ENCODE measurements around the gene CRYGD. TPM values are rescaled to one million over a fixed set of nuclear protein-coding genes. Genes with fewer than 3 reads are reported as not detected.
A peak's percentile ranks its signal among the peaks of the same experiment; 100 is the strongest.

The CRYGD gene
- total and polyA plus RNA-seq, 2 of the 13 experiments (the other 11 are each of a cell fraction or from before 2014, with no cell fraction given), result not detected

DNA sequence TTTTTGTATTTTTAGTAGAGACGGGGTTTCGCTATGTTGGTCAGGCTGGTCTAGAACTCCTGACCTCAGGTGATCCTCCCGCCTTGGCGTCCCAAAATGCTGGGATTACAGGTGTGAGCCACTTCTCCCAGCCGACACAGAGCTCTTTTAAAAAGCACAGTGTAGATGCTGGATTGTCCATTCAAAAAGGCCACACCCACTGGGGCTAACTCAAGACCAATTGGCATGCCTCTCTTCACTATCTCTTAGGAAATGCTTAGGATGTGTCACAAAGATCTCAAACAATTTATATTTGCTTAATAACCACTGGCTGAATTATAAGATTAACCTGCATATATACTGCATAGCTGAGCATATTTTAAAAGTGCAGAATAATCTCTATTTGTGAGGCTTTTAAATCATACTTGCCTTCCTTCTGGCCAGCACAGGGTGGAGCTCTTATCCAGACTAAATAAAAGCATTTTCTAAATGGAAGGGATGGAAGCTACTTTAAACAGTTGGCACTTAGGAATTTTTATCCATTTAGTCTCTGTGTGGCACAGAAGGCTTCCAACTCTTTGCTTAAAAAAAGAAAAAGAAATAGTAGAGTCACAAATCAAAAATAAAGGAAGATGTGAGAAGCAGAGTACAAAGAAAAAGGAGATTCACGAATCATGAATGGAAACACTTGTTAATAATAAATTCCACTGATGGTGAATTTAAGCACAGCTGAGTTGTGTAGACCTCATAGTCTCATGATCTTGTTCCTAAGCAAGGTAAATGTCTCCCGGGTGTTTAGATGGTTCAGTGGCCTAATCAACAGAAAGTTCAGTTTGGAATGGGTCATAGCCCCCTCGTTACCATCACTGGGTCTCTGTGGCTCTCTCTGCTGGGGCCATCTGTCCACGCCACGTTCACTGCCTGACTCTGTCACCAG is 22.4 kb downstream of the CRYGD start (continued):
- TF ChIP-seq, protein P1, sequence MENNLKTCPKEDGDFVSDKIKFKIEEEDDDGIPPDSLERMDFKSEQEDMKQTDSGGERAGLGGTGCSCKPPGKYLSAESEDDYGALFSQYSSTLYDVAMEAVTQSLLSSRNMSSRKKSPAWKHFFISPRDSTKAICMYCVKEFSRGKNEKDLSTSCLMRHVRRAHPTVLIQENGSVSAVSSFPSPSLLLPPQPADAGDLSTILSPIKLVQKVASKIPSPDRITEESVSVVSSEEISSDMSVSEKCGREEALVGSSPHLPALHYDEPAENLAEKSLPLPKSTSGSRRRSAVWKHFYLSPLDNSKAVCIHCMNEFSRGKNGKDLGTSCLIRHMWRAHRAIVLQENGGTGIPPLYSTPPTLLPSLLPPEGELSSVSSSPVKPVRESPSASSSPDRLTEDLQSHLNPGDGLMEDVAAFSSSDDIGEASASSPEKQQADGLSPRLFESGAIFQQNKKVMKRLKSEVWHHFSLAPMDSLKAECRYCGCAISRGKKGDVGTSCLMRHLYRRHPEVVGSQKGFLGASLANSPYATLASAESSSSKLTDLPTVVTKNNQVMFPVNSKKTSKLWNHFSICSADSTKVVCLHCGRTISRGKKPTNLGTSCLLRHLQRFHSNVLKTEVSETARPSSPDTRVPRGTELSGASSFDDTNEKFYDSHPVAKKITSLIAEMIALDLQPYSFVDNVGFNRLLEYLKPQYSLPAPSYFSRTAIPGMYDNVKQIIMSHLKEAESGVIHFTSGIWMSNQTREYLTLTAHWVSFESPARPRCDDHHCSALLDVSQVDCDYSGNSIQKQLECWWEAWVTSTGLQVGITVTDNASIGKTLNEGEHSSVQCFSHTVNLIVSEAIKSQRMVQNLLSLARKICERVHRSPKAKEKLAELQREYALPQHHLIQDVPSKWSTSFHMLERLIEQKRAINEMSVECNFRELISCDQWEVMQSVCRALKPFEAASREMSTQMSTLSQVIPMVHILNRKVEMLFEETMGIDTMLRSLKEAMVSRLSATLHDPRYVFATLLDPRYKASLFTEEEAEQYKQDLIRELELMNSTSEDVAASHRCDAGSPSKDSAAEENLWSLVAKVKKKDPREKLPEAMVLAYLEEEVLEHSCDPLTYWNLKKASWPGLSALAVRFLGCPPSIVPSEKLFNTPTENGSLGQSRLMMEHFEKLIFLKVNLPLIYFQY (CRISPR knock-in tag; IDR thresholded peaks at IDR 0.05; ENCODE audit: borderline replicate concordance), result no peak
- TF ChIP-seq ASH2L (IDR thresholded peaks at IDR 0.05; ENCODE audit: insufficient read length, low read depth, low read length), result peak; percentile 22
- TF ChIP-seq RAD21 (CRISPR knock-in tag; IDR thresholded peaks at IDR 0.05), result peak; percentile 63
- TF ChIP-seq, protein P2, sequence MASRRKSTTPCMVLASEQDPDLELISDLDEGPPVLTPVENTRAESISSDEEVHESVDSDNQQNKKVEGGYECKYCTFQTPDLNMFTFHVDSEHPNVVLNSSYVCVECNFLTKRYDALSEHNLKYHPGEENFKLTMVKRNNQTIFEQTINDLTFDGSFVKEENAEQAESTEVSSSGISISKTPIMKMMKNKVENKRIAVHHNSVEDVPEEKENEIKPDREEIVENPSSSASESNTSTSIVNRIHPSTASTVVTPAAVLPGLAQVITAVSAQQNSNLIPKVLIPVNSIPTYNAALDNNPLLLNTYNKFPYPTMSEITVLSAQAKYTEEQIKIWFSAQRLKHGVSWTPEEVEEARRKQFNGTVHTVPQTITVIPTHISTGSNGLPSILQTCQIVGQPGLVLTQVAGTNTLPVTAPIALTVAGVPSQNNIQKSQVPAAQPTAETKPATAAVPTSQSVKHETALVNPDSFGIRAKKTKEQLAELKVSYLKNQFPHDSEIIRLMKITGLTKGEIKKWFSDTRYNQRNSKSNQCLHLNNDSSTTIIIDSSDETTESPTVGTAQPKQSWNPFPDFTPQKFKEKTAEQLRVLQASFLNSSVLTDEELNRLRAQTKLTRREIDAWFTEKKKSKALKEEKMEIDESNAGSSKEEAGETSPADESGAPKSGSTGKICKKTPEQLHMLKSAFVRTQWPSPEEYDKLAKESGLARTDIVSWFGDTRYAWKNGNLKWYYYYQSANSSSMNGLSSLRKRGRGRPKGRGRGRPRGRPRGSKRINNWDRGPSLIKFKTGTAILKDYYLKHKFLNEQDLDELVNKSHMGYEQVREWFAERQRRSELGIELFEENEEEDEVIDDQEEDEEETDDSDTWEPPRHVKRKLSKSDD (CRISPR knock-in tag; IDR thresholded peaks at IDR 0.05; ENCODE audit: low read depth), result no peak
- peak; percentile 70 for TF ChIP-seq SMC3 (IDR thresholded peaks at IDR 0.05; ENCODE audit: low read length)
- TF ChIP-seq, protein P3, sequence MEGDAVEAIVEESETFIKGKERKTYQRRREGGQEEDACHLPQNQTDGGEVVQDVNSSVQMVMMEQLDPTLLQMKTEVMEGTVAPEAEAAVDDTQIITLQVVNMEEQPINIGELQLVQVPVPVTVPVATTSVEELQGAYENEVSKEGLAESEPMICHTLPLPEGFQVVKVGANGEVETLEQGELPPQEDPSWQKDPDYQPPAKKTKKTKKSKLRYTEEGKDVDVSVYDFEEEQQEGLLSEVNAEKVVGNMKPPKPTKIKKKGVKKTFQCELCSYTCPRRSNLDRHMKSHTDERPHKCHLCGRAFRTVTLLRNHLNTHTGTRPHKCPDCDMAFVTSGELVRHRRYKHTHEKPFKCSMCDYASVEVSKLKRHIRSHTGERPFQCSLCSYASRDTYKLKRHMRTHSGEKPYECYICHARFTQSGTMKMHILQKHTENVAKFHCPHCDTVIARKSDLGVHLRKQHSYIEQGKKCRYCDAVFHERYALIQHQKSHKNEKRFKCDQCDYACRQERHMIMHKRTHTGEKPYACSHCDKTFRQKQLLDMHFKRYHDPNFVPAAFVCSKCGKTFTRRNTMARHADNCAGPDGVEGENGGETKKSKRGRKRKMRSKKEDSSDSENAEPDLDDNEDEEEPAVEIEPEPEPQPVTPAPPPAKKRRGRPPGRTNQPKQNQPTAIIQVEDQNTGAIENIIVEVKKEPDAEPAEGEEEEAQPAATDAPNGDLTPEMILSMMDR (CRISPR knock-in tag; IDR thresholded peaks at IDR 0.05), result peak; percentile 69
- TF ChIP-seq, protein P4, sequence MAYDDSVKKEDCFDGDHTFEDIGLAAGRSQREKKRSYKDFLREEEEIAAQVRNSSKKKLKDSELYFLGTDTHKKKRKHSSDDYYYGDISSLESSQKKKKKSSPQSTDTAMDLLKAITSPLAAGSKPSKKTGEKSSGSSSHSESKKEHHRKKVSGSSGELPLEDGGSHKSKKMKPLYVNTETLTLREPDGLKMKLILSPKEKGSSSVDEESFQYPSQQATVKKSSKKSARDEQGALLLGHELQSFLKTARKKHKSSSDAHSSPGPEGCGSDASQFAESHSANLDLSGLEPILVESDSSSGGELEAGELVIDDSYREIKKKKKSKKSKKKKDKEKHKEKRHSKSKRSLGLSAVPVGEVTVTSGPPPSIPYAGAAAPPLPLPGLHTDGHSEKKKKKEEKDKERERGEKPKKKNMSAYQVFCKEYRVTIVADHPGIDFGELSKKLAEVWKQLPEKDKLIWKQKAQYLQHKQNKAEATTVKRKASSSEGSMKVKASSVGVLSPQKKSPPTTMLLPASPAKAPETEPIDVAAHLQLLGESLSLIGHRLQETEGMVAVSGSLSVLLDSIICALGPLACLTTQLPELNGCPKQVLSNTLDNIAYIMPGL (CRISPR knock-in tag; IDR thresholded peaks at IDR 0.05; ENCODE audit: borderline replicate concordance in 1 of 2, low read depth in 1 of 2), result 0 out of 4 replicates have a peak, but pooled peaks of 1 of the 2 experiments have one; percentile 25
- no peak for TF ChIP-seq LCORL (IDR thresholded peaks at IDR 0.05)
- peak; percentile 35; the same call in 1 of the 2 replicates for TF ChIP-seq LCORL (CRISPR knock-in tag; IDR thresholded peaks at IDR 0.05)

Data from HepG2 (cell line).